DND-41 (cell line): ENCODE results near the gene SNX27.
A peak's percentile ranks its signal among the peaks of the same experiment; 100 is the strongest.

Experiments used
- ATAC-seq: fragments of 200-7000 bp; cut with Tn5 transposase; 3 replicates; pipeline ENCODE4 v1.9.1; 2021; ENCODE audit warnings: low read depth; ENCODE audit not compliant: insufficient read depth
- DNase-seq: peaks from one replicate; pipeline ENCODE4 v3.0.0-alpha.2; 2020
- H2AFZ ChIP-seq: 2 replicates; pipeline ENCODE4 v1.6.0; 2012; ENCODE audit warnings: low read depth, low read length
- H3K27ac ChIP-seq: 2 replicates; pipeline ENCODE4 v1.5.1; 2012; ENCODE audit warnings: low read length, inconsistent platforms
- H3K27me3 ChIP-seq: fragments of 200-600 bp; sonication (generic); 2 replicates; pipeline ENCODE4 v1.6.0; 2012; ENCODE audit warnings: low read length, mild to moderate bottlenecking, inconsistent platforms; ENCODE audit not compliant: insufficient read depth, poor library complexity
- H3K36me3 ChIP-seq: 2 replicates; pipeline ENCODE4 v1.5.1; 2012; ENCODE audit warnings: low read length, inconsistent platforms; ENCODE audit not compliant: insufficient read depth
- H3K4me1 ChIP-seq: 2 replicates; pipeline ENCODE4 v1.5.1; 2012; ENCODE audit warnings: mild to moderate bottlenecking, low read length; ENCODE audit not compliant: insufficient read depth
- H3K4me2 ChIP-seq: 2 replicates; pipeline ENCODE4 v1.6.0; 2012; ENCODE audit warnings: mild to moderate bottlenecking, moderate library complexity, low read length, inconsistent platforms; ENCODE audit not compliant: insufficient read depth
- H3K4me3 ChIP-seq, 2 experiments: fragments of 200-600 bp in 1 of 2; shearing (Covaris generic) in 1 of 2; 2 replicates each; pipeline ENCODE4 v1.5.1; 2012 to 2016; ENCODE audit warnings: inconsistent platforms in 2 of 2, low read length in 2 of 2, mild to moderate bottlenecking in 2 of 2, low read depth in 1 of 2, moderate library complexity in 1 of 2
- H3K79me2 ChIP-seq: 2 replicates; pipeline ENCODE4 v1.6.0; 2012; ENCODE audit warnings: low read length, inconsistent platforms; ENCODE audit not compliant: insufficient read depth
- H3K9ac ChIP-seq: 2 replicates; pipeline ENCODE4 v1.6.0; 2012; ENCODE audit warnings: low read depth, mild to moderate bottlenecking, inconsistent platforms, low read length, moderate library complexity
- H3K9me3 ChIP-seq: 2 replicates; pipeline ENCODE4 v1.5.1; 2012; ENCODE audit warnings: low read length, moderate library complexity, mild to moderate bottlenecking, inconsistent platforms; ENCODE audit not compliant: insufficient read depth, severe bottlenecking
- H4K20me1 ChIP-seq: 2 replicates; pipeline ENCODE4 v1.6.0; 2012; ENCODE audit warnings: low read length; ENCODE audit not compliant: insufficient read depth
- CTCF ChIP-seq: IDR thresholded peaks from 2 replicates; pipeline ENCODE4 v1.5.1; 2012; ENCODE audit warnings: borderline replicate concordance, low read length, moderate library complexity, mild to moderate bottlenecking; ENCODE audit not compliant: poor library complexity, severe bottlenecking; ENCODE audit errors: extremely low read depth
- EZH2 ChIP-seq: IDR thresholded peaks from 3 replicates; pipeline ENCODE4 v1.6.1; 2012; ENCODE audit warnings: borderline replicate concordance, low read depth, mild to moderate bottlenecking, moderate library complexity, low read length, inconsistent platforms; ENCODE audit not compliant: severe bottlenecking

The SNX27 gene

GRCh38 chr1:151606857-151607256, 5.0 kb upstream of the SNX27 start:
- no peaks in the 10 kb centered on the region for H3K36me3 ChIP-seq
- peaks cover 8% of the 10 kb centered on the region for H3K27me3 ChIP-seq
- H3K4me3 ChIP-seq: no peak overlapping the region
- H3K9ac ChIP-seq: no peak overlapping the region
- peaks cover 7% of the 10 kb centered on the region for H3K4me1 ChIP-seq
- no peaks in the 10 kb centered on the region for H3K79me2 ChIP-seq
- H3K27ac ChIP-seq: no peak overlapping the region
- H3K4me2 ChIP-seq: no peak overlapping the region
- no peaks in the 10 kb centered on the region for H4K20me1 ChIP-seq
- no peak overlapping the region for H2AFZ ChIP-seq
- no peak for TF ChIP-seq EZH2
- TF ChIP-seq CTCF: no peak
- no peak for DNase-seq
- ATAC-seq: no peak
- H3K9me3 ChIP-seq: no peaks in the 10 kb centered on the region

DNA sequence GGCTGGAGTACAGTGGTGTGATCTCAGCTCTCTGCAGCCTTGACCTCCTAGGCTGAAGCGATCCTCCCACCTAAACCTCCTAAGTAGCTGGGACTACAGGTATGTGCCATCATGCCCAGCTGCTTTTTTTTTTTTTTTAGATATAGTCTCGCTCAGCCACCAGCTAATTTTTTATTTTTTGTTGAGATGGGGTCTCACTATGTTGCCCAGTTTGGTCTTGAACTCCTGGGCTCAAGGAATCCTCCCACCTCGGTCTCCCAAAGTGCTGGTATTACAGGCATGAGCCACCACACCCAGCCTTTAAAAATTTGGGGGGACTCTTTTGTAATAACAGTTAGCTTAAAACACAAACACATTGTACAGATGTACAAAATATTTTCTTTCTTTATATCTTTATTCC, 1.7 kb upstream of the SNX27 start:
- Histone ChIP-seq H3K4me3 (no peak overlapping the region), H3K27me3 (peaks cover 8% of the 10 kb centered on the region), H4K20me1 (no peaks in the 10 kb centered on the region; the same call in 1 of the 2 replicates), H3K79me2 (peaks cover 30% of the 10 kb centered on the region), H3K9ac (no peak overlapping the region), H3K4me2 (no peak overlapping the region), H3K9me3 (no peaks in the 10 kb centered on the region), H3K27ac (no peak overlapping the region), H3K4me1 (peaks cover 30% of the 10 kb centered on the region), H2AFZ (no peak overlapping the region), H3K36me3 (peaks cover 10% of the 10 kb centered on the region)
- TF ChIP-seq EZH2: no peak
- no peak for TF ChIP-seq CTCF
- DNase-seq (no peak), ATAC-seq (no peak)

DNA sequence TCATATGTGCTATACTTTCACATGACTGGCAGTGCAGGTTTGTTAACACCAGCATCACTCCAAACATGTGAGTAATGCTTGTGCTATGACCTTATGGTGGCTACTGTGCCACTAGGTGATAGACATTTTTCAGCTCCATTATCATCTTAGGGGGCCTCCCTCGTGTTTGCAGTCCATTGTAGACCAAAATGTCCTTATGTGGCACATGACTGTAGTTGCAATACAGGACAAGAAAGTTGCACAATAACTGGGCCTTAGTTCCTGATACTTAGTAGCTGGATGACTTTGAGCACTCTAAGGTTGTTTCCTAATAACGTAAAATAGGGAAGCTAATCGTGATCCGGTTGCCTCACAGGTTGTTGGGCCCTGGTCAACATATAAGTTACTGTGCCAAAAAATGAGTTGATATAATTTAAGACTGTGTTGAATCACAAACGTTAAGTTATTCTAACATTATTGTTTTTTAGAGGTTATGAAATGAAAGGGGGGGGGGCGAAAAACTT, 511 bp upstream of the SNX27 start:
- peak overlapping the region; percentile 83 for H2AFZ ChIP-seq
- peak overlapping the region in 1 of 2 experiments; percentile 89; a peak in 3 of 4 replicates for H3K4me3 ChIP-seq
- ATAC-seq: no peak
- peak overlapping the region; percentile 80 for H3K4me2 ChIP-seq
- no peaks in the 10 kb centered on the region for H3K9me3 ChIP-seq
- peaks cover 14% of the 10 kb centered on the region for H3K36me3 ChIP-seq
- H3K27ac ChIP-seq: peak overlapping the region; percentile 0
- peak overlapping the region; percentile 83 for H3K9ac ChIP-seq
- peaks cover 42% of the 10 kb centered on the region for H3K79me2 ChIP-seq
- TF ChIP-seq CTCF (no peak), EZH2 (no peak)
- DNase-seq: no peak
- peaks cover 37% of the 10 kb centered on the region for H3K4me1 ChIP-seq
- no peaks in the 10 kb centered on the region; the same call in 1 of the 2 replicates for H4K20me1 ChIP-seq
- H3K27me3 ChIP-seq: peaks cover 5% of the 10 kb centered on the region
